HG03442 (cell line): Measurements from ENCODE around the gene COPS6.

Experiments
- ATAC-seq: cut with Tn5 transposase; IDR thresholded peaks from one replicate; pipeline ENCODE4 v1.9.1; 2021; ENCODE audit warnings: mild to moderate bottlenecking, moderate library complexity; ENCODE audit not compliant: unreplicated experiment

The COPS6 gene

DNA sequence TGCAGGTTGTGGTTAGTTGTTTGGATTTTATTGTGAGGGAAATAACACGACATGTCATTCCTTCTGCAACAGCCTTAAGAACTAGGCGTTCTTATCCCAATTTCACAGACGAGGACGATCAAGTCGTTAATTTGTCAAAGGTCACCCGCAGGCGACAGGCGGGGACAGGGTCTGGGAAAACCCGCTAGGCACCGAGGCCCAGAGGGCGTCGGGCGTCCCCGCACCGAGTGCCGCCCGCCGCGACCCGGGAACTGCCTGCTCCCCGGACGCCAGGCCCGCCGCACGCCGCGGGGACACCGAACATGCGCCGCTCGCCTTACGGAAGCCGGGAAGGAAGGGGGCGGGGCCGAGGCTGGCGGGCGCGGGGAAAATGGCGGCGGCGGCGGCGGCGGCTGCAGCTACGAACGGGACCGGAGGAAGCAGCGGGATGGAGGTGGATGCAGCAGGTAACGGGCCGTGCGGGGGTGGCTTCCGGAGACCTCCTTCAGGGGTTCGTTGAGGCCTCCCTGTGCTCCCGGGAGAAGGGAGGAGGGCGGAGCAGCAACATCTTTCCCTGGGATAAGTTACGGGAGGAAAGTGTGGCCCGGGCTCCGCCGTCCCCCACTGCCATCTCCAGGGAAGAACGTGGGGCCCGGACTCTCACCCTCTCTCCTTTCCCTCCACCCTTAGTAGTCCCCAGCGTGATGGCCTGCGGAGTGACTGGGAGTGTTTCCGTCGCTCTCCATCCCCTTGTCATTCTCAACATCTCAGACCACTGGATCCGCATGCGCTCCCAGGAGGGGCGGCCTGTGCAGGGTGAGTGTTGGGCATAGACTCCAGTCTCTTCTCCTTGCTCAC, at the start of gene COPS6:
TSS of gene COPS6 (plus strand) at position 349 of the 837 bp plus-strand sequence. CDS start at position 371, 22 bp downstream.
- no peak for ATAC-seq

DNA sequence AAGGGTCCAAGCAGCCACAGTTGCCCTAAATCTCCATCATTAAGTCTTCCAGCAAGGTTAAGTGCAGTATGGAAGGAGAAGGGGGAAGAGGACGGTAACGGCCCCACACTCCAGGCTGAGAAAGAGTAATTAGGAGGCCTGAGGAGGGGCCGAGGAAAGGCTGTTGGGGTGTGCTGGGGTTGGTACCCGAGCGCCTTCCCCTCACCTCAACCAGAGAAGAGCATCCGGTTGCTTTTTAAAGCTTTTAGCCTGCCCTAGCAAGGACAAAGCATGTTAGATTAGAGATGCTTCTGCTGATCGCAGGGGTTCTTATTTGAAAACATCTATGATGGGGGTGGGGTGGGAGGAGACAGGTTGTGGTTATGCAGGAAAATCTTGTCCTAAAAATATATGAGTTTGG, 48.2 kb upstream of the COPS6 start:
- no peak for ATAC-seq

DNA sequence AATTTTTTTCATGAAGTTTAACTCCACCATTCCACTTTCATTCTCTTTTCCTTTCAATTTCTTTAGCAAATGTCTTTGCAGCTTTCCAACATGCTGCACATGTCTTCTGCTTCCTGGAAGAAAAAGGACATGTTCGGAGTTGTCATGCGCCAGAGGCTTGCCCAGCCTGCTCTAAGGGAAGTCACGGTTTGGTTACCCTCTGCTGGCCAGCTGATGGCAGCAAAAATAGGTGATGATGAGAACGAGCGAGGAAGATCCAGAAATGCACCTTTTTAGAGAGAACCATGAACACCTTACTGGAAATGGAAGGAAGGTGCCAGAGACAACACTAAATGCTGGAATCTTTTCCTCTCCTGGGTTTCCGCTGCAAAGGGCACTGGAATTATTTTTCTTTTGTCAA, 44.1 kb upstream of the COPS6 start:
- no peak for ATAC-seq

GRCh38 chr7:100048680-100049079, 40.1 kb upstream of the COPS6 start:
- no peak for ATAC-seq

GRCh38 chr7:100049441-100050291, 39.1 kb upstream of the COPS6 start, which contains the start of gene ZSCAN21:
ZSCAN21 (plus strand) TSS chr7:100049774; CDS start chr7:100057007, 7,233 bp downstream.
- peak; percentile 91 for ATAC-seq

DNA sequence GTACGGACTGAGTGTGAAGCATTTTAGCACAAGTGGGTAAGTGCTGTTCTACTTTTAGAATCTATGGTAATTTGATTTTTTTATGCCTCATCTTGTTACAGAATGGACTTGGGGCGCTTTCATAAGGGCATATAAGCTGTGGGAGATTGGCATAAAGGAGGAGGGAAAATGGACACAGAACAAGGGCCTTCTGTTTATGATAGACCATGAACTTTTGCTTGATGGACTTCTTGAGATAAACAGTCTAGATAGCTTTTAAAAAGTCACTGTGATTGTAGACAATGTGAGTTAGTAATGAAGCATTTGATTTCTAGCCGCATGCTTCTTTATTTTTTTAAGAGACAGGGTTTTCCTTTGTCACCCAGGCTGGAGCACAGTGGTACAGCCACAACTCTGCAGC, 37.2 kb upstream of the COPS6 start:
- ATAC-seq: no peak

GRCh38 chr7:100053215-100053614, 35.6 kb upstream of the COPS6 start:
- no peak for ATAC-seq

GRCh38 chr7:100057006-100057405, 31.8 kb upstream of the COPS6 start:
- no peak for ATAC-seq

- no peak for ATAC-seq
Measured at GRCh38 chr7:100059251-100059739, 29.5 kb upstream of the COPS6 start.

GRCh38 chr7:100061518-100062193, 27.1 kb upstream of the COPS6 start:
- ATAC-seq: no peak

DNA sequence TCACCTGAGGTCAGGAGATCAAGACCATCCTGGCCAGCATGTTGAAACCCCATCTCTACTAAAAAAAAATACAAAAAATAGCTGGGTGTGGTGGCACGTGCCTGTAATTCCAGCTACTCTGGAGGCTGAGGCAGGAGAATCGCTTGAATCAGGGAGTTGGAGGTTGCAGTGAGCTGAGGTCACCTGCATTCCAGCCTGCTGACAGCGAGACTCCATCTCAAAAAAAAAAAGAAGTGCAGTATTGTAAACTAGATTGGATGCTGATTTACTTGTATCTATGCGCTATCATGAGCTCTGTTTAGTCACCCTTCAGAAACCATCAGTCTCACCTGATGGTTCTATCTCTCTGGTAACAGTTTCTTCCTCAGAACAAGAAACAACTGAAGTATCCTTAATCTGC, 25.4 kb upstream of the COPS6 start:
- no peak for ATAC-seq

- no peak for ATAC-seq
Measured at GRCh38 chr7:100064162-100064561, 24.6 kb upstream of the COPS6 start.

GRCh38 chr7:100065452-100066186, 23.1 kb upstream of the COPS6 start:
- no peak for ATAC-seq

DNA sequence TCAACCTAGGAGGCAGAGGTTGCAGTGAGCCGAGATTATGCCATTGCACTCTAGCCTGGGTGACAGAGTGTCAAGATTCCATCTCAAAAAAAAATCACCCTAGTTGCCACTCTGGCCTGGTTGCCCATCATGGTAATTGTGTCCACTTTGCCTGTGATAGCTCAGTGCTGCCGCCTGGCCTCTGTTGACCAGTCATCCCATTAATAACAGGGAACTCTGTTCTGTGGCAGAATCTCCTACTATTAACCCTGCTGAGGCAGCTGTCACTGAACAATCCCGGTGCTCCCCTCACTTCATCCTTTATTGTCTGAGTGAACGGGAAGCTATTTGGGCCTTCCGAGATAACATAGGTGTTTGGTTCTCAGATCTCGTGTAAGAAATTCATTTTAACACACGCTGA, 21.8 kb upstream of the COPS6 start:
- no peak for ATAC-seq

DNA sequence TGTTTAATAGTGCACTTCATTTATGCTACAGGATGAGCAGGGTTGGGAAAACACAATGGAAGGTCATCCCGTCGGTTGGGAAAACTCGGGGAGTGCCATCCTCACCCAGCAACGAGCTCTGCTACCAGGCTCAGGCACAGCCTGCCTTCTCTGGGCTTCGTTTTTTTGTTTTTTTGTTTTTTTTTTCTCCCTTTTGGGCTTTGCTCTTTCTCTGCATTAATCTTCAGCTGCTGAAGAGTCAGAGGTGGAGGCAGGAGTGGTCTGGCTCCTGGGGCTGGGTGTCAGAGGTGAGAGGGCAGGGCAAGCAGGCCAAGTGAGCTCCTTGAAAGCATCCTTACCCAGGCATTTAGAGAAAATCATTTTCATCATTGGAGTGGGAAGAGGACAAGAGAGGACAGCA, 18.8 kb upstream of the COPS6 start:
- no peak for ATAC-seq

DNA sequence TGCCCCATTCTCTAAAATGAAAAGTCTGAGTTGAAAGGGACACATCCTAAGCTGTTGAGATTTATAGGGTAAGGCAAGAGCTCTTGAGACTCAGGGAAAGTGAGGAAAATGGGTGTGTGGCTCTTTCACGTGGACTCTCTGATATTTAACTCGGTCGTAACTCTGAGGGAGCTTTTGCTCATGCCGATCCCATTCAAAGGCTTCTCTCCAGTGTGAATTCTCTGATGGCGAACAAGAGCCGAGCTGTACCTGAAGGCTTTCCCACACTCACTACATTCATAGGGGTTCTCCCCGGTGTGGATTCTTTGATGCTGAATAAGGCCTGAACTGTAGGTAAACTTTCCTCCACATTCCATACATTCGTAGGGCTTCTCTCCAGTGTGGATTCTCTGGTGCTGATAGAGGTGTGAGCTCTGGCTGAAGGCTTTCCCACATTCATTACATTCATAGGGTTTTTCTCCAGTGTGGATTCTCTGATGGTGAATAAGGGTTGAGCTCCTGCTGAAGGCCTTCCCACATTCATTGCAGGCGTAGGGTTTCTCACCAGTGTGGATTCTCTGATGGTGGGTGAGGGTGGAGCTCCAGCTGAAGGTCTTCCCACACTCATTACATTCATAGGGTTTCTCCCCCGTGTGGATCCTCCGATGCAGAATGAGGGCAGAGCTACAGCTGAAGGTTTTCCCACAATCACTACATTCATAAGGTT, 17.6 kb upstream of the COPS6 start:
- no peak for ATAC-seq

DNA sequence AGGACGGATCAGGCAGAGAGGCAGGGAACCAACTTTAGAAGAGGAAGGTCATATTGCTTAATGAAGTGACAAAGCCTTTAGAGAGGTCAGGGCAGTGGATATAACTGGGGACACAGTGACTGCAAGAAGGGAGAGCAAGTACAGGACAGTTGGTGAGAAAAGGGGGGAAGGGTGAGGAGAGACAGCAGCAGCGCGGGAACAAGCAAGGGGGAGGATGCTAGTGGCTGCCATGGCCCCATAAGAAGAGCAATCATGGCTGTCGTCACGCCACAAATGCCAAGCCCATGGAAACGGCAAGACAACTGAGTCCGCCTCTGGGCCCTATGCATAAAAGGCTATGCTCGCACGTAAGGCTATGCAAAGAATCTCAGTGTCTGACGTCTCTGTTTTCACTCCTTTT, 16.3 kb upstream of the COPS6 start:
- no peak for ATAC-seq

DNA sequence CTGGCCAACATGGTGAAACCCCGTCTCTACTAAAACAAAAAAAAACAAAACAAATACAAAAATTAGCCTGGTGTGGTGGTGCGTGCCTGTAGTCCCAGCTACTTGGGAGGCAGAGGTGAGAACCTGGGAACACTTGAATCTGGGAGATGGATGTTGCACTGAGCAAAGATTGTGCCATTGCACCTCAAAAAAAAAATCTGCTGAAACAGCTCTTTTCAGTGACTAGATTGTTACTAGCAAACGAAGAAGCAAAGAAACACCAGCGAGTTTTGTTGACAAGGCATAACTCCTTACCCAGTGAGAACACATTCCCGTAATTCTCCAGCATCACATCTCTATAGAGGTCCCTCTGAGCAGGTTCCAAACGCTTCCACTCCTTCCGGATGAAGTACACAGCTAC, 13.9 kb upstream of the COPS6 start:
- no peak for ATAC-seq

DNA sequence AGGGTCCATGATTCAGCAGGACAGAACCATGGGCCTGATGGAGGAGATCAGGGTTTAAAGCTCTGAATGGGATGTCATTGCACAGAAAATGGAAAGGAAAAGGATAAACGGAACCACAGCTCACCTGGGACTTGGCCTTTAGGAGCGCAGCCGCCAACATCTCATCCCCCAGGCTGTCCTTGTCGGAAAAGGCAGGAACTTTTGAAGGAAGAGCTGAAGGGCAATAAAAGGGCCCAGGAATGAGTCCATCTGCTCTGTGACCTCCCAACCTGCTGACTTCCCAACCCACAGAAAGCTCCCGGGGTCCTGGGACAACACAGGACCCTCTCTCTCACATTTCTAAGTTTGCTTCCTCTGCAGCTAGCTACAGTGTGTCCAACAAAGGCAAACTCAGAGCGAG, 13.4 kb upstream of the COPS6 start:
- ATAC-seq: no peak

- no peak for ATAC-seq
Measured at GRCh38 chr7:100077205-100077604, 11.6 kb upstream of the COPS6 start.
